ENCODE data around the gene ADORA1. TPM values are rescaled to one million over a fixed set of nuclear protein-coding genes. Genes with fewer than 3 reads are reported as not detected.

ADORA1 gene
- total RNA-seq, 1 experiment from 2014 or later: 1.2 TPM

DNA sequence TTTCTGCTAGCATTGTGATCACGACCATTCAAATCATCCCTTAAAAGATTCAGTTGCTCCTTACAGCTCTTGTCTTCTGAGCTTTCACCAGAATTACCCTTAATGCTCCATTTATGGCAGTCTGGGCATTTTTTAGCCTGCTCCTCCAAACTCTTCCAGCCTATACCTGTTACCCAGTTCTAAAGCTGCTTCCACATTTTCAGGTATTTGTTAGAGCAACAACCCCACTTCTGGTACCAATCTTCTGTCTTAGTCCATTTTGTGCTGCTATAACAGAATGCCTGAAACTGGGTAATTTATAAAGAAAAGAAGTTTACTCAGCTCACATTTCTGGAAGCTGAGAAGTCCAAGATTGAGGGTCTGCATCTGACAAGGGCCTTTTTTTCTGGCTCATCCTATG is 30.9 kb downstream of the ADORA1 start:
- Histone ChIP-seq H3K4me3 (ENCODE audit: low read depth, low read length, poor library complexity, severe bottlenecking) (no peak overlapping the region), H3K27ac (ENCODE audit: low read depth, low read length, poor library complexity, severe bottlenecking) (no peak overlapping the region), H3K36me3 (ENCODE audit: insufficient read depth, low read length, poor library complexity, severe bottlenecking) (no peaks in the 10 kb centered on the region), H3K9me3 (ENCODE audit: low read depth, low read length, poor library complexity, severe bottlenecking) (peaks cover 9% of the 10 kb centered on the region), H3K27me3 (replicated peaks; ENCODE audit: insufficient read depth, low read depth, low read length, poor library complexity) (peaks cover 47% of the 10 kb centered on the region), H3K4me1 (ENCODE audit: insufficient read depth, low read length, poor library complexity, severe bottlenecking) (peaks cover 12% of the 10 kb centered on the region)
- ChIA-PET CTCF (no interaction called here), POLR2A (ENCODE audit: low non-redundant PET) (no interaction called here)
- BruUV-seq (replicated peaks): no TSS peak
- no peak for DNase-seq (ENCODE audit: low spot score)
- no peak for TF ChIP-seq EZH2 (IDR thresholded peaks at IDR 0.05; ENCODE audit: borderline replicate concordance, low read depth, low read length, poor library complexity, severe bottlenecking)
- TF ChIP-seq, protein P1, sequence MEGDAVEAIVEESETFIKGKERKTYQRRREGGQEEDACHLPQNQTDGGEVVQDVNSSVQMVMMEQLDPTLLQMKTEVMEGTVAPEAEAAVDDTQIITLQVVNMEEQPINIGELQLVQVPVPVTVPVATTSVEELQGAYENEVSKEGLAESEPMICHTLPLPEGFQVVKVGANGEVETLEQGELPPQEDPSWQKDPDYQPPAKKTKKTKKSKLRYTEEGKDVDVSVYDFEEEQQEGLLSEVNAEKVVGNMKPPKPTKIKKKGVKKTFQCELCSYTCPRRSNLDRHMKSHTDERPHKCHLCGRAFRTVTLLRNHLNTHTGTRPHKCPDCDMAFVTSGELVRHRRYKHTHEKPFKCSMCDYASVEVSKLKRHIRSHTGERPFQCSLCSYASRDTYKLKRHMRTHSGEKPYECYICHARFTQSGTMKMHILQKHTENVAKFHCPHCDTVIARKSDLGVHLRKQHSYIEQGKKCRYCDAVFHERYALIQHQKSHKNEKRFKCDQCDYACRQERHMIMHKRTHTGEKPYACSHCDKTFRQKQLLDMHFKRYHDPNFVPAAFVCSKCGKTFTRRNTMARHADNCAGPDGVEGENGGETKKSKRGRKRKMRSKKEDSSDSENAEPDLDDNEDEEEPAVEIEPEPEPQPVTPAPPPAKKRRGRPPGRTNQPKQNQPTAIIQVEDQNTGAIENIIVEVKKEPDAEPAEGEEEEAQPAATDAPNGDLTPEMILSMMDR (conservative IDR thresholded peaks at IDR 0.05; ENCODE audit: low read depth, low read length): no peak
- intact Hi-C loops (cut with micrococcal nuclease; ENCODE audit: unreplicated experiment): no loop called here

- ChIA-PET POLR2A (ENCODE audit: low non-redundant PET) (no interaction called here), CTCF (no interaction called here)
- Histone ChIP-seq H3K9me3 (ENCODE audit: low read depth, low read length, poor library complexity, severe bottlenecking) (peaks cover 9% of the 10 kb centered on the region), H3K36me3 (ENCODE audit: insufficient read depth, low read length, poor library complexity, severe bottlenecking) (no peaks in the 10 kb centered on the region), H3K4me3 (ENCODE audit: low read depth, low read length, poor library complexity, severe bottlenecking) (no peak overlapping the region), H3K27ac (ENCODE audit: low read depth, low read length, poor library complexity, severe bottlenecking) (no peak overlapping the region), H3K27me3 (replicated peaks; ENCODE audit: insufficient read depth, low read depth, low read length, poor library complexity) (peaks cover 52% of the 10 kb centered on the region), H3K4me1 (ENCODE audit: insufficient read depth, low read length, poor library complexity, severe bottlenecking) (peaks cover 6% of the 10 kb centered on the region)
- no peak for TF ChIP-seq EZH2 (IDR thresholded peaks at IDR 0.05; ENCODE audit: borderline replicate concordance, low read depth, low read length, poor library complexity, severe bottlenecking)
- TF ChIP-seq, protein P1 (conservative IDR thresholded peaks at IDR 0.05; ENCODE audit: low read depth, low read length): no peak
- intact Hi-C loops (cut with micrococcal nuclease; ENCODE audit: unreplicated experiment): no loop called here
- no TSS peak for BruUV-seq (replicated peaks)
- no peak for DNase-seq (ENCODE audit: low spot score)
Observed at GRCh38 chr1:203158960-203159665, 31.6 kb downstream of the ADORA1 start.

GRCh38 chr1:203159844-203160243 is 32.3 kb downstream of the ADORA1 start:
- Histone ChIP-seq H3K9me3 (ENCODE audit: low read depth, low read length, poor library complexity, severe bottlenecking) (peaks cover 9% of the 10 kb centered on the region), H3K36me3 (ENCODE audit: insufficient read depth, low read length, poor library complexity, severe bottlenecking) (no peaks in the 10 kb centered on the region), H3K4me3 (ENCODE audit: low read depth, low read length, poor library complexity, severe bottlenecking) (no peak overlapping the region), H3K27ac (ENCODE audit: low read depth, low read length, poor library complexity, severe bottlenecking) (no peak overlapping the region), H3K27me3 (replicated peaks; ENCODE audit: insufficient read depth, low read depth, low read length, poor library complexity) (peaks cover 56% of the 10 kb centered on the region), H3K4me1 (ENCODE audit: insufficient read depth, low read length, poor library complexity, severe bottlenecking) (no peaks in the 10 kb centered on the region)
- ChIA-PET POLR2A (ENCODE audit: low non-redundant PET) (no interaction called here), CTCF (no interaction called here)
- intact Hi-C loops (cut with micrococcal nuclease; ENCODE audit: unreplicated experiment): no loop called here
- no peak for TF ChIP-seq EZH2 (IDR thresholded peaks at IDR 0.05; ENCODE audit: borderline replicate concordance, low read depth, low read length, poor library complexity, severe bottlenecking)
- TF ChIP-seq, protein P1 (conservative IDR thresholded peaks at IDR 0.05; ENCODE audit: low read depth, low read length): no peak
- no TSS peak for BruUV-seq (replicated peaks)
- no peak for DNase-seq (ENCODE audit: low spot score)
